GM12875 (cell line): Measurements from ENCODE around the gene MCL1.
A peak's percentile ranks its signal among the peaks of the same experiment; 100 is the strongest.
"Not testable (repeated sequence)": the region's sequence is repeated elsewhere in the genome, so short reads cannot be mapped to it uniquely, and the experiment has no call there.

ENCODE experiments used
- H3K4me3 ChIP-seq: one replicate; pipeline ENCODE4 v1.5.1; 2011; ENCODE audit warnings: low read depth, low read length, control low read depth
- CTCF ChIP-seq: IDR thresholded peaks from 2 replicates; pipeline ENCODE4 v1.5.1; 2011; ENCODE audit warnings: low read depth, mild to moderate bottlenecking, control low read depth, inconsistent platforms, low read length, moderate library complexity, borderline replicate concordance; ENCODE audit not compliant: insufficient read depth

MCL1 gene

DNA sequence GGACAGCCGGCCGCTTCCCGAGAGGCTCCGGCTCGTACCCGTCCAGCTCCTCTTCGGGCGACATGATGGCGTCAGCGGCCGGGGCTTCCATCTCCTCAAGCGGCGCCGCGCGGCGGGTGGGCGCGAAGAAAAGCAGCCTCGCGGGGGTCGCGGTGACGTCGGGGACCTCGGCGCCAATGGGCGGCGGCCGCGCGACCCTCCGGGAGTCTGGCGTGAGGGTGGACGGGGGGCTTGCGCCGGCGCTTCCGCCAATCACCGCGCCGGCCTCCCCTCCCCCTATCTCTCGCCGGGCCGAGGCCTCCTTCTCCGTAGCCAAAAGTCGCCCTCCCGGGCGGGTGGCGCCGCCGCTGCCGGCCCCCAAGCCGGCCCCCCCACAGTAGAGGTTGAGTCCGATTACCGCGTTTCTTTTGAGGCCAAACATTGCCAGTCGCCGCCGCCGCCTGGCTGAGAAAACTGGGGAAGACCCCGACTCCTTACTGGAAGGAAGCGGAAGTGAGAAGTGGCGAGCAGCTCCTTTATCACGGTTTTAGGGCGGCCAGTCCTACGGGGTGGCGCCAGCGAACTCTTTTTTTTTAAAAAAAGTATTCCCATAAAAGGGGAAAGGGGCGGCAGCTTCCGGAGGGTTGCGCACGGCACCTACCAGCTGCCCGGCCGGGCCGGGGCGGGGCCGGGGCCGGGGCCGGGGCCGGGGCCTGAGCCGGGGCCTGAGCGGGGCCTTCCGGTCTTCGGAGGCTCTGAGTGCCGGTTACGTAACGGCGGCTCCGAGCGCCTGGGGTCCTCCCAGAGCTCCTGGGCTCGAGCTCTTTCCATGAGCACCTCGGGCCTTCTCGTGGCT is at the start of gene MCL1:
MCL1 (minus strand) TSS at position 501 of the 835 bp plus-strand sequence; CDS start at position 421, 80 bp downstream.
- TF ChIP-seq CTCF, result no peak
- peak within 1 kb of the TSS; percentile 97 for H3K4me3 ChIP-seq

DNA sequence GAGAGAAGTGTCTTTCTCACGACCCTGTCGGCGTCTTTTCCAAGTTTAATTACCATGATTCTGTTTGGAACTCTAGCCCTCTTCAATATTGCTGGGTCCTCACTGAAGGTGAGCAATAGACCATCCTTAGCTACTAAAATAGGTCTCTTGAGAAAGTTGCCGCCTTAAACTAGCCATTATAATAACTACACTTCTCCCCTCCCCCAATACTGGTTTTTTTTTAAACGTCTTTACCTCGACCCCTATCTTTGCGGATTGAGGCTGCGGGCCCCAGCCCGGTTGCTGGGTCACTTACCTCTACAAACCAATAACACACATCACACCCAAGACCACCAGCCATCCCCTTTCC is 49.3 kb upstream of the MCL1 start:
- no peak for TF ChIP-seq CTCF
- peak overlapping the region; percentile 68 for H3K4me3 ChIP-seq

GRCh38 chr1:150627826-150628410 is 48.5 kb upstream of the MCL1 start:
- TF ChIP-seq CTCF, result no peak
- peak overlapping the region; percentile 68 for H3K4me3 ChIP-seq

DNA sequence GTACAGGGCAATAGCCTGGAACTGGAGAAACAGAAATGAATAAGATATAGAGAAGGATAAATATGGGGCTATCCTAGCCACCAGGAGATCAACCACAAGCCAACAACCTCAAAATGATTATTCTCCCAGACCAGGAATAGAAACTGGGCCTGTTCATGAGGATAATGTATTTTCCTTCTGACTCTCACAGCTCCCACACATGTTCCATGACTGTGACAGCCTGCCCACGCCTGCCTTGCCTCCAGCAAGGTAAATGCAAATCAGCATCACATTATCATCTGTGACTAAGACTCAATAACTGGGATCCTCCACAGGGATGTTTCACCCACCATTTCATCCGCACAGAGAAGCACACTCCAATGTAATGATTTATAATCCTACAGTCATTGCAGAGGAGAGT is 46.7 kb upstream of the MCL1 start:
- no peak for TF ChIP-seq CTCF
- no peak overlapping the region for H3K4me3 ChIP-seq

- H3K4me3 ChIP-seq, result not testable (repeated sequence)
Measured at GRCh38 chr1:150624546-150624945, 45.1 kb upstream of the MCL1 start.

GRCh38 chr1:150624134-150624533 is 44.7 kb upstream of the MCL1 start:
- H3K4me3 ChIP-seq, result not testable (repeated sequence)

DNA sequence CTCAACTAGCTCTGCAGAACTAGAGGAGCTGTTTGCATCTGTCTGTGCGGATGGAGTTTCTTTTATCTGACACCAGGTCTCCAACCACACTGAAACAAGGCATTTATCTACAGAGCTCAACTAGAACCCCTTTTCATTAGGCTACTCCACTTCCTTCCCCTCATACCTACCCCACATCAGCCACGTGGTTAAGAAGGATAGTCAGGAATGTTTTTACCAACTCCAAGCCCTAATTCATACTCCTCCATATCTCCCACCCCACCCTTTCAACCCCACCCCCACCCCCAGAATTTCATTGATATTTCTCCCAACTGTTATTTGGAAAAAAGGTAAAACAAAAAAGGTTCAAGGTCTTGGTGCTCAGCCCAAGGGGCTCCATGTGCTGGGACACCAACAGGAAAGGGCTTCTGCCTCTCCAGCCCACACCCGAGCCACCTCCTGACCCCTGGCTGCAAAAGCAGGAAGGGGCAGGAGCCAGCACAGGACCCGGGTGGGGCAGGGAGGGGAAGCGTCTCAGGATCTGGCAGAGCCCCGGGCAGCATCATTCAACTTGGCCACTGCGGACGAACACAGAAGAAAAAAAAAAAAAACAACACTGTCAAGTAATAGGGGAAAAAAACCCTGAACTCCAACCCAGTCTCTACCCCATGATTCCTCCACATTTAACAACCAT is 43.0 kb upstream of the MCL1 start:
- no peak for TF ChIP-seq CTCF
- H3K4me3 ChIP-seq, result no peak overlapping the region

DNA sequence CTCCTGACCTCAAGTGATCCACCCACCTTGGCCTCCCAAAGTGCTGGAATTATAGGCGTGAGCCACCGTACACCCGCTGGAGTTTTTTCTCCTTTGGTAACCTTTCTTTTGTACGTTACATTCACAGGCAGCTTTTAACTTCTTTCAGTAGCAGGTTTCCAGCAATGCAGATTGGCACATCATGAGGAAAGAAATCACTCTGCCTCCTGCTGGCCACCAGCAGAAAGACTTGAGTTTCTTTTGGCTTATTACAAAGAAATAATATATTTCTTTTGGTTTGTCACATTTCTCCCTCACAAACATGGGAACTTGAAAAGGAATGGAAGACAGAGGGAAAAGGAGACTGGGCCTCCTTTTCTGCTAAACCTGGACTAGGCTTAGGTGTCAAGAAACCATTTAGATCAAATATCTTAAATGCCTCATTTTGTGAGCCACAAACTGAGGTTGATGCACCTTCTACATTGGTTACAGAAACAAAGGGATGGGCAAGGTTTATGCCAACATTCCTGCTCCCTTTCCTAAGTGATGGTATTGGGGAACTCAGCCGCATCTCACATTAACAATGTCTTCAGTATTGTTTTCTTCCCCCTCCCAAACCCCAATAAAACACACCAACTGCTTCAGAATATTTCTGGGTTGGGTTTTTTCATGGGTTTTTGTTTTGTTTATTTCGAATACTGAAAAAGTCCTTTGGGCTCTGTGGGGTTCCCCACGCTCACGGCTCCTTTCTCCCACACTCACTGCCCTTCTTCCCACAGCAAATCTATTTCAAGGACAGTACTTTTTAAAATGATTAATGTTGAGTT is 42.3 kb upstream of the MCL1 start:
- TF ChIP-seq CTCF, result peak; percentile 48; the same call in 1 of the 2 replicates

More for the DNA sequence above, 42.3 kb upstream of the MCL1 start:
- H3K4me3 ChIP-seq, result no peak overlapping the region
